ENCODE measurements around the gene CELF1. TPM values are rescaled to one million over a fixed set of nuclear protein-coding genes. Genes with fewer than 3 reads are reported as not detected.
"Not testable (repeated sequence)": the region's sequence is repeated elsewhere in the genome, so short reads cannot be mapped to it uniquely, and the experiment has no call there.

The CELF1 gene
- total RNA-seq, 1 experiment from 2014 or later, result 173 TPM

- Mint-ChIP-seq H3K27ac (ENCODE audit: low read depth, unreplicated experiment) (no peak within 1 kb of the TSS), H3K4me3 (ENCODE audit: unreplicated experiment) (peak within 1 kb of the TSS; percentile 73), H3K9me3 (ENCODE audit: unreplicated experiment) (no peaks in the 10 kb centered on the region), H3K36me3 (ENCODE audit: insufficient read depth, unreplicated experiment) (no peaks in the 10 kb centered on the region), H3K27me3 (ENCODE audit: insufficient read depth, unreplicated experiment) (no peaks in the 10 kb centered on the region), H3K4me1 (ENCODE audit: insufficient read depth, unreplicated experiment) (peaks cover under 1% of the 10 kb centered on the region)
- no peak for TF ChIP-seq CTCF (IDR thresholded peaks at IDR 0.05; ENCODE audit: unreplicated experiment)
- ChIA-PET CTCF (interaction anchor here (0.6 to 3.1 kb wide), 6 partner anchors 10 to 192 kb away, joined by 3 to 22 read pairs (median 4); partner anchors contain the start of genes CELF1 and NDUFS3), POLR2A (interaction anchor here (0.8 to 4.6 kb wide), 8 partner anchors 13 to 139 kb away, joined by 3 to 61 read pairs (median 8); partner anchors contain the start of genes CELF1, KBTBD4, NDUFS3 and PSMC3)
- DNase-seq (ENCODE audit: unreplicated experiment), result peak; percentile 50
- no TSS peak for BruUV-seq (replicated peaks)
- intact Hi-C loops (cut with micrococcal nuclease), result no loop called here
Measured at GRCh38 chr11:47565340-47566148, 12.6 kb upstream of the CELF1 start, which contains the start of gene PTPMT1. TSS of gene PTPMT1 (plus strand) at chr11:47565599. CDS start at chr11:47565623, 24 bp downstream.

GRCh38 chr11:47564933-47565339 lies 12.0 kb upstream of the CELF1 start:
- Mint-ChIP-seq H3K27me3 (ENCODE audit: insufficient read depth, unreplicated experiment) (no peaks in the 10 kb centered on the region), H3K9me3 (ENCODE audit: unreplicated experiment) (no peaks in the 10 kb centered on the region), H3K36me3 (ENCODE audit: insufficient read depth, unreplicated experiment) (no peaks in the 10 kb centered on the region), H3K4me3 (ENCODE audit: unreplicated experiment) (peak overlapping the region; percentile 73), H3K27ac (ENCODE audit: low read depth, unreplicated experiment) (no peak overlapping the region), H3K4me1 (ENCODE audit: insufficient read depth, unreplicated experiment) (peaks cover 6% of the 10 kb centered on the region)
- no peak for DNase-seq (ENCODE audit: unreplicated experiment)
- ChIA-PET CTCF (interaction anchor here (0.7 to 3.1 kb wide), 5 partner anchors 12 to 191 kb away, joined by 3 to 22 read pairs (median 4); partner anchors contain the start of genes CELF1 and NDUFS3), POLR2A (interaction anchor here (0.6 to 4.6 kb wide), 9 partner anchors 10 to 139 kb away, joined by 3 to 61 read pairs (median 6); partner anchors contain the start of genes CELF1, KBTBD4, NDUFS3 and PSMC3)
- TF ChIP-seq CTCF (IDR thresholded peaks at IDR 0.05; ENCODE audit: unreplicated experiment), result no peak
- TSS peak; percentile 39 for BruUV-seq (replicated peaks)
- intact Hi-C loops (cut with micrococcal nuclease), result no loop called here

GRCh38 chr11:47564366-47564765 lies 11.4 kb upstream of the CELF1 start:
- intact Hi-C loops (cut with micrococcal nuclease); BruUV-seq (replicated peaks): not testable (repeated sequence)
- POLR2A ChIA-PET, result interaction anchor here (0.6 to 4.6 kb wide), 7 partner anchors 9 to 203 kb away, joined by 3 to 61 read pairs (median 11); partner anchors contain the start of genes CELF1, KBTBD4, NDUFS3 and PSMC3

GRCh38 chr11:47562393-47562792 lies 9.5 kb upstream of the CELF1 start:
- POLR2A ChIA-PET, result interaction anchor here (1.2 kb wide), 1 partner anchor 10 kb away, joined by 5 read pairs; no protein-coding TSS in a partner anchor
- H3K36me3 Mint-ChIP-seq (ENCODE audit: insufficient read depth, unreplicated experiment); H3K4me3 Mint-ChIP-seq (ENCODE audit: unreplicated experiment); BruUV-seq (replicated peaks); H3K9me3 Mint-ChIP-seq (ENCODE audit: unreplicated experiment); CTCF ChIA-PET; H3K27ac Mint-ChIP-seq (ENCODE audit: low read depth, unreplicated experiment); DNase-seq (ENCODE audit: unreplicated experiment); intact Hi-C loops (cut with micrococcal nuclease); H3K27me3 Mint-ChIP-seq (ENCODE audit: insufficient read depth, unreplicated experiment); H3K4me1 Mint-ChIP-seq (ENCODE audit: insufficient read depth, unreplicated experiment): not testable (repeated sequence)

More at GRCh38 chr11:47564366-47564765, 11.4 kb upstream of the CELF1 start:
- not testable (repeated sequence) for H3K27me3 Mint-ChIP-seq (ENCODE audit: insufficient read depth, unreplicated experiment); H3K4me1 Mint-ChIP-seq (ENCODE audit: insufficient read depth, unreplicated experiment); H3K9me3 Mint-ChIP-seq (ENCODE audit: unreplicated experiment); H3K36me3 Mint-ChIP-seq (ENCODE audit: insufficient read depth, unreplicated experiment); H3K4me3 Mint-ChIP-seq (ENCODE audit: unreplicated experiment); H3K27ac Mint-ChIP-seq (ENCODE audit: low read depth, unreplicated experiment); DNase-seq (ENCODE audit: unreplicated experiment)
- CTCF ChIA-PET, result interaction anchor here (0.7 to 3.1 kb wide), 5 partner anchors 11 to 190 kb away, joined by 3 to 22 read pairs (median 4); partner anchors contain the start of genes CELF1 and NDUFS3

- Mint-ChIP-seq H3K27ac (ENCODE audit: low read depth, unreplicated experiment) (no peak overlapping the region), H3K4me3 (ENCODE audit: unreplicated experiment) (no peak overlapping the region), H3K27me3 (ENCODE audit: insufficient read depth, unreplicated experiment) (no peaks in the 10 kb centered on the region), H3K9me3 (ENCODE audit: unreplicated experiment) (no peaks in the 10 kb centered on the region), H3K4me1 (ENCODE audit: insufficient read depth, unreplicated experiment) (peaks cover 6% of the 10 kb centered on the region), H3K36me3 (ENCODE audit: insufficient read depth, unreplicated experiment) (no peaks in the 10 kb centered on the region)
- DNase-seq (ENCODE audit: unreplicated experiment), result peak; percentile 37
- no TSS peak for BruUV-seq (replicated peaks)
- CTCF ChIA-PET, result interaction anchor here (0.7 to 0.8 kb wide), 2 partner anchors 28 to 136 kb away, joined by 3 to 6 read pairs; no protein-coding TSS in a partner anchor
- intact Hi-C loops (cut with micrococcal nuclease), result no loop called here
- no peak for TF ChIP-seq CTCF (IDR thresholded peaks at IDR 0.05; ENCODE audit: unreplicated experiment)
- POLR2A ChIA-PET, result no interaction called here
Measured at GRCh38 chr11:47560426-47560825, 7.5 kb upstream of the CELF1 start.

Measured in MCF 10A (cell line).